ENCODE results near the gene NAT9.

The NAT9 gene

GRCh38 chr17:74776044-74776962 lies at the start of gene NAT9:
NAT9 (minus strand) TSS chr17:74776345; CDS start chr17:74775698, 647 bp downstream.
- peak; percentile 100 for DNase-seq (ENCODE audit: low spot score)

- no peak for DNase-seq (ENCODE audit: low spot score)
Measured at GRCh38 chr17:74824961-74825627, 48.9 kb upstream of the NAT9 start.

GRCh38 chr17:74822939-74823367 lies 46.8 kb upstream of the NAT9 start:
- no peak for DNase-seq (ENCODE audit: low spot score)

GRCh38 chr17:74822335-74822938 lies 46.3 kb upstream of the NAT9 start:
- DNase-seq (ENCODE audit: low spot score): no peak

- DNase-seq (ENCODE audit: low spot score): no peak
Measured at GRCh38 chr17:74821655-74822334, 45.6 kb upstream of the NAT9 start.

GRCh38 chr17:74819801-74820436 lies 43.8 kb upstream of the NAT9 start:
- no peak for DNase-seq (ENCODE audit: low spot score)

GRCh38 chr17:74818291-74818938 lies 42.3 kb upstream of the NAT9 start:
- no peak for DNase-seq (ENCODE audit: low spot score)

GRCh38 chr17:74816905-74817620 lies 40.9 kb upstream of the NAT9 start:
- DNase-seq (ENCODE audit: low spot score): no peak

GRCh38 chr17:74815550-74816370 lies 39.6 kb upstream of the NAT9 start:
- no peak for DNase-seq (ENCODE audit: low spot score)

GRCh38 chr17:74815067-74815466 lies 38.9 kb upstream of the NAT9 start:
- no peak for DNase-seq (ENCODE audit: low spot score)

- no peak for DNase-seq (ENCODE audit: low spot score)
Measured at GRCh38 chr17:74814453-74814852, 38.3 kb upstream of the NAT9 start.

GRCh38 chr17:74812109-74813009 lies 36.2 kb upstream of the NAT9 start:
- DNase-seq (ENCODE audit: low spot score): no peak

- no peak for DNase-seq (ENCODE audit: low spot score)
Measured at GRCh38 chr17:74810699-74811485, 34.7 kb upstream of the NAT9 start.

GRCh38 chr17:74808714-74809430 lies 32.7 kb upstream of the NAT9 start:
- no peak for DNase-seq (ENCODE audit: low spot score)

GRCh38 chr17:74807925-74808324 lies 31.8 kb upstream of the NAT9 start:
- no peak for DNase-seq (ENCODE audit: low spot score)

GRCh38 chr17:74807441-74807840 lies 31.3 kb upstream of the NAT9 start:
- DNase-seq (ENCODE audit: low spot score): no peak

GRCh38 chr17:74806334-74806733 lies 30.2 kb upstream of the NAT9 start:
- DNase-seq (ENCODE audit: low spot score): no peak
